HFFc6 (cell line): ENCODE measurements around the gene EFCAB8. TPM values are rescaled to one million over a fixed set of nuclear protein-coding genes. Genes with fewer than 3 reads are reported as not detected.
A peak's percentile ranks its signal among the peaks of the same experiment; 100 is the strongest.

Experiments used
- DNase-seq: peaks from one replicate; pipeline ENCODE4 v3.0.0-alpha.2; 2018
- H3K27ac Mint-ChIP-seq: 2 replicates; pipeline ENCODE4 v1.8.0; 2020; ENCODE audit warnings: mild to moderate bottlenecking, mixed read lengths
- H3K27me3 Mint-ChIP-seq: 2 replicates; pipeline ENCODE4 v1.8.0; 2021; ENCODE audit warnings: mild to moderate bottlenecking, moderate library complexity, mixed read lengths; ENCODE audit not compliant: insufficient read depth
- H3K36me3 Mint-ChIP-seq: 2 replicates; pipeline ENCODE4 v1.8.0; 2021; ENCODE audit warnings: low read depth, mixed read lengths
- H3K4me1 Mint-ChIP-seq: 2 replicates; pipeline ENCODE4 v1.8.0; 2020; ENCODE audit warnings: low read depth, mixed read lengths
- H3K4me3 Mint-ChIP-seq: 2 replicates; pipeline ENCODE4 v1.8.0; 2020; ENCODE audit warnings: mild to moderate bottlenecking, moderate library complexity, mixed read lengths
- H3K9me3 Mint-ChIP-seq: 2 replicates; pipeline ENCODE4 v1.8.0; 2020; ENCODE audit warnings: mild to moderate bottlenecking, mixed read lengths
- CTCF ChIP-seq: fragments of 200-600 bp; sonication (generic); IDR thresholded peaks from 2 replicates; pipeline ENCODE4 v1.5.0; 2021; ENCODE audit warnings: antibody characterized with exemption, mild to moderate bottlenecking
- total RNA-seq, 6 experiments: library from RNA; stranded (reverse); fragmentation: NEBNext Ultra II Directional; extraction: Animal tissue kit (Norgen Biotek cat#: 25700); gene quantifications; 2 replicates in 1 of 6; 3 replicates in 5 of 6; pipeline ENCODE4 v1.2.3, GENCODE V29; 2021

EFCAB8 gene
- total RNA-seq, 6 experiments from 2014 or later = not detected

- no peak for DNase-seq
- H3K36me3 Mint-ChIP-seq = no peaks in the 10 kb centered on the region
- H3K4me3 Mint-ChIP-seq = no peak overlapping the region
- TF ChIP-seq CTCF = no peak
- H3K9me3 Mint-ChIP-seq = no peaks in the 10 kb centered on the region
- peaks cover 24% of the 10 kb centered on the region for H3K27me3 Mint-ChIP-seq
- H3K27ac Mint-ChIP-seq = no peak overlapping the region
- no peaks in the 10 kb centered on the region for H3K4me1 Mint-ChIP-seq
These were observed 33.4 kb downstream of the EFCAB8 start for GRCh38 chr20:32891926-32892660.

- DNase-seq = no peak
- H3K27ac Mint-ChIP-seq = no peak overlapping the region
- no peak for TF ChIP-seq CTCF
- peaks cover 1% of the 10 kb centered on the region for H3K4me1 Mint-ChIP-seq
- H3K9me3 Mint-ChIP-seq = no peaks in the 10 kb centered on the region
- peaks cover 17% of the 10 kb centered on the region for H3K27me3 Mint-ChIP-seq
- H3K36me3 Mint-ChIP-seq = no peaks in the 10 kb centered on the region
- no peak overlapping the region for H3K4me3 Mint-ChIP-seq
These were observed 34.7 kb downstream of the EFCAB8 start for GRCh38 chr20:32893263-32894025.

- TF ChIP-seq CTCF = peak; percentile 82
- Mint-ChIP-seq H3K36me3 (no peaks in the 10 kb centered on the region), H3K9me3 (no peaks in the 10 kb centered on the region), H3K27ac (no peak overlapping the region), H3K4me1 (peaks cover 6% of the 10 kb centered on the region), H3K27me3 (peaks cover 17% of the 10 kb centered on the region), H3K4me3 (no peak overlapping the region)
- peak; percentile 5 for DNase-seq
These were observed 35.3 kb downstream of the EFCAB8 start for GRCh38 chr20:32894026-32894483.

- DNase-seq = no peak
- Mint-ChIP-seq H3K4me1 (peaks cover 6% of the 10 kb centered on the region), H3K27ac (no peak overlapping the region)
These were observed 36.1 kb downstream of the EFCAB8 start for GRCh38 chr20:32894711-32895355.

More at GRCh38 chr20:32894711-32895355, 36.1 kb downstream of the EFCAB8 start:
- no peak for TF ChIP-seq CTCF
- H3K36me3 Mint-ChIP-seq = no peaks in the 10 kb centered on the region
- no peak overlapping the region for H3K4me3 Mint-ChIP-seq
- H3K9me3 Mint-ChIP-seq = no peaks in the 10 kb centered on the region
- H3K27me3 Mint-ChIP-seq = peaks cover 17% of the 10 kb centered on the region
